ENCODE measurements around the gene COPZ1. TPM values are rescaled to one million over a fixed set of nuclear protein-coding genes. Genes with fewer than 3 reads are reported as not detected.

Gene COPZ1
- total and polyA plus RNA-seq, 2 donors (not counting 3 experiments of a cell fraction or from before 2014, with no cell fraction given): 143 to 174 TPM

DNA sequence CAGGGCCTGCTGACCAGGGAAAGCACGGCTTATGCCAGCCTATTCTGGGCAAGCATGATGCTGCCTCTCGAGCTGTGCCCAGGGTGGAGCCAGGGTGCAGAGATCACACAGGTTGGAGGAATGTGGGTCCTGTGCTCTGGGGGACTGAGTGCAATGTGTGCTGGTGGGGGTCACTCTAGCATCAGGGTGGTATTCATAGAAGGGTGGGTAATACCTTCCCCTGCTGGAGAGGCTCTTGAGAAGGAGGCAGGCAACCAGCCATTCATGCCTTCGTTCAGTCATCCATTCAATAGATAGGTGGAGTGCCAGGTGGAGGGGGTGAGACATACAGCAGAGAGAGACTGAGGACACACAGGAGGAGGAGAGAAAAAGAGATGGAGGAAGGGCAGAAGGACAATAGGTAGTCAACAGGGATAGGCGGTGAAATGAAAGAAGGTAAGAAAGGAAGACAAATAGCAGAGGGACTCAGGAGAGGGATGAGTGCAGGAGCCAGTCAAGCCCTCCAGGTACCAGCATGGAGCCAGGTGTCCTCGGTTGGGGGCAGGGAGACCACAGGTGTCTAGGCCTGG, 64.8 kb downstream of the COPZ1 start:
- Histone ChIP-seq H3K9ac (replicated peaks; ENCODE audit: extremely low read depth, insufficient read depth, low read length) (no peak overlapping the region), H3K36me3 (ENCODE audit: control insufficient read depth in 2 of 2, extremely low read depth in 1 of 2, insufficient read depth in 2 of 2, low read length in 2 of 2) (peaks cover 8 to 12% of the 10 kb centered on the region in 2 experiments), H3K4me3 (replicated peaks in 1 of 3; ENCODE audit: insufficient read depth in 1 of 3, low read depth in 1 of 3, low read length in 3 of 3) (no peak overlapping the region), H3K9me3 (replicated peaks; ENCODE audit: control insufficient read depth, insufficient read depth, low read length) (no peaks in the 10 kb centered on the region), H2AFZ (ENCODE audit: low read depth, low read length) (no peak overlapping the region), H3K4me2 (ENCODE audit: insufficient read depth, low read length) (no peak overlapping the region), H3K27ac (ENCODE audit: insufficient read depth, low read depth, low read length) (no peak overlapping the region), H3K79me2 (ENCODE audit: control insufficient read depth, insufficient read depth, low read length) (no peaks in the 10 kb centered on the region), H3K4me1 (ENCODE audit: control insufficient read depth, extremely low read depth, insufficient read depth, low read length) (no peaks in the 10 kb centered on the region), H3K27me3 (ENCODE audit: control insufficient read depth in 2 of 2, insufficient read depth in 2 of 2, low read length in 2 of 2) (no peaks in the 10 kb centered on the region), H4K20me1 (replicated peaks; ENCODE audit: control insufficient read depth, extremely low read depth, insufficient read depth, low read length) (no peaks in the 10 kb centered on the region), H3K9me1 (replicated peaks; ENCODE audit: control insufficient read depth, extremely low read depth, insufficient read depth, low read length) (no peaks in the 10 kb centered on the region)
- TF ChIP-seq EZH2 (IDR thresholded peaks at IDR 0.05; ENCODE audit: borderline replicate concordance, low read depth, low read length, severe bottlenecking) (no peak), POLR2A (IDR thresholded peaks at IDR 0.05; ENCODE audit: low read depth, low read length) (no peak), JUN (IDR thresholded peaks at IDR 0.05; ENCODE audit: borderline replicate concordance, insufficient read depth, insufficient read length, low read depth) (no peak), POLR2AphosphoS5 (IDR thresholded peaks at IDR 0.05; ENCODE audit: insufficient read depth, low read depth, low read length) (no peak), MYC (IDR thresholded peaks at IDR 0.05; ENCODE audit: low read depth, low read length) (no peak), GATA2 (IDR thresholded peaks at IDR 0.05; ENCODE audit: insufficient read depth, insufficient read length, low read depth, low read length) (no peak), FOS (IDR thresholded peaks at IDR 0.05; ENCODE audit: borderline replicate concordance, insufficient read depth, low read length) (no peak)
- TF ChIP-seq, protein P1, sequence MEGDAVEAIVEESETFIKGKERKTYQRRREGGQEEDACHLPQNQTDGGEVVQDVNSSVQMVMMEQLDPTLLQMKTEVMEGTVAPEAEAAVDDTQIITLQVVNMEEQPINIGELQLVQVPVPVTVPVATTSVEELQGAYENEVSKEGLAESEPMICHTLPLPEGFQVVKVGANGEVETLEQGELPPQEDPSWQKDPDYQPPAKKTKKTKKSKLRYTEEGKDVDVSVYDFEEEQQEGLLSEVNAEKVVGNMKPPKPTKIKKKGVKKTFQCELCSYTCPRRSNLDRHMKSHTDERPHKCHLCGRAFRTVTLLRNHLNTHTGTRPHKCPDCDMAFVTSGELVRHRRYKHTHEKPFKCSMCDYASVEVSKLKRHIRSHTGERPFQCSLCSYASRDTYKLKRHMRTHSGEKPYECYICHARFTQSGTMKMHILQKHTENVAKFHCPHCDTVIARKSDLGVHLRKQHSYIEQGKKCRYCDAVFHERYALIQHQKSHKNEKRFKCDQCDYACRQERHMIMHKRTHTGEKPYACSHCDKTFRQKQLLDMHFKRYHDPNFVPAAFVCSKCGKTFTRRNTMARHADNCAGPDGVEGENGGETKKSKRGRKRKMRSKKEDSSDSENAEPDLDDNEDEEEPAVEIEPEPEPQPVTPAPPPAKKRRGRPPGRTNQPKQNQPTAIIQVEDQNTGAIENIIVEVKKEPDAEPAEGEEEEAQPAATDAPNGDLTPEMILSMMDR (IDR thresholded peaks at IDR 0.05; ENCODE audit: extremely low read depth in 1 of 2, insufficient read depth in 1 of 2, low read depth in 1 of 2, low read length in 2 of 2): no peak
- TF ChIP-seq, protein P2, sequence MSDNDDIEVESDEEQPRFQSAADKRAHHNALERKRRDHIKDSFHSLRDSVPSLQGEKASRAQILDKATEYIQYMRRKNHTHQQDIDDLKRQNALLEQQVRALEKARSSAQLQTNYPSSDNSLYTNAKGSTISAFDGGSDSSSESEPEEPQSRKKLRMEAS (IDR thresholded peaks at IDR 0.05; ENCODE audit: insufficient read depth, insufficient read length): no peak
- no peak for FAIRE-seq
- DNase-seq (ENCODE audit: low read depth, low spot score): no peak
- dilution Hi-C loops (cut with MboI; ENCODE audit: extremely low pct_ligation_motif_present, low sequenced_read_pairs) (no loop called here), intact Hi-C loops (cut with micrococcal nuclease) (no loop called here)
- ChIA-PET POLR2A (no interaction called here), CTCF (interaction anchor here (3.0 kb wide), 1 partner anchor 10 kb away, joined by 13 read pairs; no protein-coding TSS in a partner anchor)
- BruUV-seq (replicated peaks): no TSS peak

All from endothelial cell of umbilical vein (primary cell).